CD8-positive, alpha-beta memory T cell (primary cell): ENCODE measurements around the gene XAB2. TPM values are rescaled to one million over a fixed set of nuclear protein-coding genes. Genes with fewer than 3 reads are reported as not detected.
"Not testable (repeated sequence)": the region's sequence is repeated elsewhere in the genome, so short reads cannot be mapped to it uniquely, and the experiment has no call there.

Experiments
- CTCF ChIA-PET: fragments of 350-600 bp; sonication (Branson Sonifier 250); formaldehyde crosslinking; loops from one replicate; lab custom pipeline; 2021; ENCODE audit warnings: antibody characterized with exemption; lab: Charles Lee
- POLR2A ChIA-PET: fragments of 350-600 bp; sonication (Branson Sonifier 250); formaldehyde crosslinking; loops from one replicate; lab custom pipeline; 2021; ENCODE audit warnings: antibody characterized with exemption; lab: Charles Lee
- DNase-seq, 5 donors: peaks; one replicate each; pipeline versions ENCODE4 v3.0.0 to v3.0.0-alpha.2; 2020 to 2022; ENCODE audit warnings: mixed read lengths in 1 of 5
- H3K27ac ChIP-seq: one replicate; pipeline ENCODE4 v1.7.0; 2013; ENCODE audit warnings: low read depth, mild to moderate bottlenecking, low read length, moderate library complexity
- H3K27me3 ChIP-seq: 2 replicates; pipeline ENCODE4 v1.7.0; 2013; ENCODE audit warnings: low read length, mild to moderate bottlenecking; ENCODE audit not compliant: insufficient read depth, poor library complexity, severe bottlenecking
- H3K36me3 ChIP-seq: 2 replicates; pipeline ENCODE4 v1.7.0; 2013; ENCODE audit warnings: mild to moderate bottlenecking, low read length, moderate library complexity; ENCODE audit not compliant: insufficient read depth
- H3K4me1 ChIP-seq: 2 replicates; pipeline ENCODE4 v1.7.0; 2013; ENCODE audit warnings: mild to moderate bottlenecking, low read length, moderate library complexity; ENCODE audit not compliant: insufficient read depth
- H3K4me3 ChIP-seq: 2 replicates; pipeline ENCODE4 v1.7.0; 2013; ENCODE audit warnings: mild to moderate bottlenecking, low read length
- H3K9me3 ChIP-seq: 2 replicates; pipeline ENCODE4 v1.7.0; 2013; ENCODE audit warnings: mild to moderate bottlenecking, low read length
- H3K27ac Mint-ChIP-seq, 8 donors: one replicate each; pipeline ENCODE4 v1.8.0; 2020 to 2021; ENCODE audit warnings: mixed read lengths in 8 of 8, mild to moderate bottlenecking in 6 of 8, inconsistent platforms in 3 of 8, moderate library complexity in 3 of 8
- H3K27me3 Mint-ChIP-seq, 2 donors: one replicate each; pipeline ENCODE4 v1.8.0; 2020 to 2021; ENCODE audit warnings: mixed read lengths in 2 of 2, mild to moderate bottlenecking in 1 of 2, moderate library complexity in 1 of 2
- H3K36me3 Mint-ChIP-seq, 3 donors: one replicate each; pipeline ENCODE4 v1.8.0; 2020 to 2021; ENCODE audit warnings: mixed read lengths in 3 of 3, inconsistent platforms in 1 of 3, mild to moderate bottlenecking in 1 of 3
- H3K4me1 Mint-ChIP-seq, 3 donors: one replicate each; pipeline ENCODE4 v1.8.0; 2020 to 2021; ENCODE audit warnings: mixed read lengths in 3 of 3, inconsistent platforms in 1 of 3, mild to moderate bottlenecking in 1 of 3
- H3K4me3 Mint-ChIP-seq, 7 donors: one replicate each; pipeline ENCODE4 v1.8.0; 2020 to 2021; ENCODE audit warnings: mixed read lengths in 7 of 7, mild to moderate bottlenecking in 6 of 7, moderate library complexity in 4 of 7, inconsistent platforms in 2 of 7
- H3K9me3 Mint-ChIP-seq, 5 donors: one replicate each; pipeline ENCODE4 v1.8.0; 2020 to 2022; ENCODE audit warnings: mixed read lengths in 5 of 5, mild to moderate bottlenecking in 3 of 5, moderate library complexity in 2 of 5, inconsistent platforms in 1 of 5
- polyA plus RNA-seq: library from polyadenylated mRNA; unstranded; fragments of 300-500 nt; fragmentation: Illumina TruSeq; gene quantifications from one replicate; pipeline ENCODE4 v1.2.3, GENCODE V29; 2021
- total RNA-seq, 2 experiments: library from RNA; stranded (reverse); gene quantifications; one replicate each; pipeline ENCODE4 v1.2.3, GENCODE V29; 2021

XAB2 gene
- total and polyA plus RNA-seq, 3 experiments from 2014 or later, result 8.8 to 47.6 (median 46.0) TPM

DNA sequence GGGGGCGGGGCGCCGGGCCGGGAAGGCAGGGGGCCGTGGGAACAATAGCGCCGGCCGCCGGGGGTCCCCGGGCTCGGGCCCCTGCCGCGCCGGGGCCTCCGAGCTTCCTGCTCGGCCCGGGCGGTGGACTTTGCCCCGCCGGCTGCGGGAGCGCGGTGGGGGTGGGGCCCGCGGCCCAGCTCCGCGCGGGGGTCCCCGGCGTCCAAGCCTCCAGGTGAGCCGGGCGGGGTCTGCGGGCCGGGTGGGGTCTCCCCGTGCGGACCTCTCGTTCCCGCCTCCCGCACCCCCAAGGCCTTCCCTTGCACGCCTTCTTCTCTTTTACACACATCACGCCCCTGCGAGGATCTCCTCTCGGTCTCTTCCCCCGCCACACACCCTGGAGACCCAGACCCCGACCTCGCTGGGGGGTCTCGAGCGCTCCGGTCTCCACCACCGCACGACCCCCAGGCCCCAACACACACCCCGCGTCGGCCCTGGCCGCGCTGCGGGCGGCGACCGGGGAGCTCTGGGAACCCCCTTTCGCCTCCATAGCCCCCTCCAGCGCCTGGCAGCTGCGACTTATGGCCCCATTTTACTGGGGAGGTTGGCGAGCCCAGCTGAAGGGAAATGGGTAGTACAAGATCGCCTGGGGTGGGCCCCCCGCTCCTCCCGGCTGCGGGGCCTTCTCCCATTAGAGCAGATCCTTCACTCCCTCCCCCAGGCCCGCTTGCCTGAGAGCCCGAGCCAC is 33.0 kb downstream of the XAB2 start:
- POLR2A ChIA-PET, result interaction anchor here (1.2 kb wide), 1 partner anchor 33 kb away, joined by 3 read pairs; the partner anchor contains the start of genes PET100 and XAB2
- no peak overlapping the region for H3K27ac Mint-ChIP-seq

DNA sequence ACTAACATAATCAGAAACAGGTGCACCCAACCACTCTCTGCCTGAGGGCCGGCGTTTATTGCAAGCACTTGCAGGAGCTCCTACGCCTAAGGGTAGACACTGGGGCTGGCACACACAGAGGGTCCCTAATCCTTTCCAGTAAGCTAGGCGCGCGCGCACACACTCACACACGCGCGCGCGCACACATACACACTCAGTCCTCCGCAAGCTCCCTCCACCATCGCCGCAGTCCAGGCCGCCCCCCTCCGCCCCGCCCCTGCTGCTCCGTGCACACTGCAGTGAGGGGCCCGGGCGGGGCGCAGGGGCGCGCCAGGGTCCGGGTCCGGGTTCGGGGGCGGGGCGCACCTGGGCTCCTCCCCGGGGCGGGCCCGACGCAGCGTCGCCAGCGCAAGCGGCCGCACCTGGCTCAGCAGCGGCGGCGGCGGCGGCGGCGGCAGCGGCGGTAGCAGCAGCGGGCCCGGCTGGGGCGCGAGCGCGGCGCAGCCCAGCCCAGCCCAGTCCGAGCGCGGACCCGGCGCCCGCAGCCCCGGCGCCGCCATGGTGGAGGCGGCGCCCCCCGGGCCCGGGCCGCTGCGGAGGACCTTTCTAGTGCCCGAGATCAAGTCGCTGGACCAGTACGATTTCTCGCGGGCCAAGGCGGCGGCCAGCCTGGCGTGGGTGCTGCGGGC is 33.7 kb downstream of the XAB2 start, which contains the start of gene CAMSAP3:
Gene CAMSAP3 (plus strand): TSS at position 398 of the 668 bp plus-strand sequence. CDS start 140 bp downstream, at position 538.
- Histone ChIP-seq H3K36me3 (no peaks in the 10 kb centered on the region), H3K4me3 (no peak within 1 kb of the TSS), H3K27me3 (peaks cover 18% of the 10 kb centered on the region), H3K27ac (no peak within 1 kb of the TSS), H3K9me3 (no peaks in the 10 kb centered on the region), H3K4me1 (no peaks in the 10 kb centered on the region)
- Mint-ChIP-seq H3K27me3 (peaks cover 40 to 49% of the 10 kb centered on the region in 2 donors), H3K36me3 (peaks cover 0 to 2% (median 0%) of the 10 kb centered on the region in 3 donors), H3K4me1 (peaks cover 5 to 8% (median 5%) of the 10 kb centered on the region in 3 donors), H3K4me3 (peak within 1 kb of the TSS; percentile 22 to 86 (median 62)), H3K27ac (no peak within 1 kb of the TSS), H3K9me3 (no peaks in the 10 kb centered on the region)
- POLR2A ChIA-PET, result interaction anchor here (0.6 to 1.2 kb wide), 2 partner anchors 34 to 519 kb away, joined by 3 to 4 read pairs; partner anchors contain the start of genes PET100 and XAB2
- CTCF ChIA-PET, result no interaction called here
- DNase-seq, result peak in 3 of 5 donors; percentile 13 to 37 (median 24)

More for the DNA sequence above, 33.0 kb downstream of the XAB2 start:
- Histone ChIP-seq H3K4me1 (no peaks in the 10 kb centered on the region), H3K9me3 (no peaks in the 10 kb centered on the region), H3K27ac (no peak overlapping the region), H3K4me3 (no peak overlapping the region), H3K27me3 (peaks cover 18% of the 10 kb centered on the region), H3K36me3 (no peaks in the 10 kb centered on the region)
- CTCF ChIA-PET, result no interaction called here
- Mint-ChIP-seq H3K4me1 (peaks cover 5 to 8% (median 5%) of the 10 kb centered on the region in 3 donors), H3K9me3 (no peaks in the 10 kb centered on the region), H3K36me3 (peaks cover 0 to 2% (median 0%) of the 10 kb centered on the region in 3 donors), H3K4me3 (peak overlapping the region in 6 of 7 donors; percentile 37 to 86 (median 52)), H3K27me3 (peaks cover 40 to 45% of the 10 kb centered on the region in 2 donors)
- DNase-seq, result no peak

DNA sequence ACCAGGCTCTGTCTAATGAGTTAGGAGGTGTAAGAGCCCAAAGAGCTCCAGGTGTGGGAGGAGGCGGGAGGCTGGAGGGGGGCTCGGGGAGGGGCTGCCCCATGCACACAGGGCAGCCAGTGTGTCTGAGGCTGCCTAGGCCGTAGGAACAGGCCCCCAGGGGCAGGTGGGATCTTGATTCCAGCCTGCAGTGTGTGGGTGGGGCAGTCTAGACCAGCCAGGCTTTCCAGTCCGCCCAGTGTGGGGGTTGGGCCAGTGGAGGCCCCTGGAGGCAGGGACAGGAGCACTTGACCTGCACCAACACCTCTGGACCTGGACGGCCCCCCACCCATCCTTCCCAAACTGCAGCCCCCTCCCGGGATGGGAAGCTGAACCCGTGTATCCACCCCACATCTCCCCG is 39.1 kb downstream of the XAB2 start:
- Histone ChIP-seq H3K4me3 (no peak overlapping the region), H3K36me3 (no peaks in the 10 kb centered on the region), H3K9me3 (no peaks in the 10 kb centered on the region), H3K27ac (no peak overlapping the region), H3K4me1 (no peaks in the 10 kb centered on the region), H3K27me3 (no peaks in the 10 kb centered on the region)
- Mint-ChIP-seq H3K4me3 (no peak overlapping the region), H3K27me3 (peaks cover 22 to 35% of the 10 kb centered on the region in 2 donors), H3K27ac (no peak overlapping the region), H3K9me3 (no peaks in the 10 kb centered on the region), H3K4me1 (peaks cover 2 to 3% (median 3%) of the 10 kb centered on the region in 3 donors), H3K36me3 (peaks cover 0 to 2% (median 0%) of the 10 kb centered on the region in 3 donors)
- POLR2A ChIA-PET, result no interaction called here
- DNase-seq, result no peak
- CTCF ChIA-PET, result no interaction called here

DNA sequence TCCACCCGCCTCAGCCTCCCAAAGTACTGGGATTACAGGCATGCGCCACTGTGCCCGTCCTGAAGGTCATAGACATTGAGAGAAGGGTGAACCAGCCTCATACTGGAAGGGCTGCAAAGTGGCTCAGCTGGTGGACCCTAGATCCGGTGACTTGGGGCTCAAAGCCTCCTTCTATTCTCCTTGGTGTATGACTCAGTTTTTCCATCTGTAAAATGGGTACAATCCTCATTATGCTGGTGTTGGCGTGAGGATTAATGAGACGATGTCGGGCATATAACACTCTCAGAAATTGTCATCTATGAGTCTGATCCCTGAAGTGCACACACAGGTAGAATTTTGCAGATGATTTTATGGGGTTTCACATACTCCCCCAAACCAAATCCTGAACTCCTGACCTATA is 39.5 kb downstream of the XAB2 start:
- H3K36me3 Mint-ChIP-seq, result no peaks in the 10 kb centered on the region
- no peaks in the 10 kb centered on the region for H3K9me3 Mint-ChIP-seq
- peaks cover 18 to 36% of the 10 kb centered on the region in 2 donors for H3K27me3 Mint-ChIP-seq
- H3K9me3 ChIP-seq, result no peaks in the 10 kb centered on the region
- H3K4me1 Mint-ChIP-seq, result no peaks in the 10 kb centered on the region
- H3K4me3 ChIP-seq, result no peak overlapping the region
- no peak overlapping the region for H3K27ac ChIP-seq
- no peaks in the 10 kb centered on the region for H3K4me1 ChIP-seq
- DNase-seq, result no peak
- ChIA-PET CTCF (no interaction called here), POLR2A (no interaction called here)
- no peak overlapping the region for H3K27ac Mint-ChIP-seq
- no peaks in the 10 kb centered on the region for H3K27me3 ChIP-seq
- H3K4me3 Mint-ChIP-seq, result no peak overlapping the region
- H3K36me3 ChIP-seq, result no peaks in the 10 kb centered on the region

DNA sequence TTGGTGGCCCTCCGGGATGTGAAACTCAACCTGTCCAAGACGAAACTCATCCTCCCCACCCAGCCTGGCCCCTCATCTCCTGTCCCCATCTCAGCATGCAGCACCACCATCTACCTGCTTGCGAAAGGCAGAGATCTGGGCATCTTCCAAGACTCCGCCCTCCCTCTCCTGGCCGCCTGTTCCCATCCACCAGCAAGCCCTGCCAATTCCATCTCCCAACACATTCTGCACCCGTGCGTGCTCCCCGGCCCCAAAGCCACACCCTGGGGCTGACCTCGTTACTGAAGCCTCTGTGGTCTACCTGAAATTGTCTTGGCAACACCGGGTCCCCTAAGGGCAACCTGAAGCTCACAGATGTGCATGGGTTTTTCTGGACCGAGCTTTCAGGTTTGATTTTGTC is 46.9 kb downstream of the XAB2 start:
- H3K4me1 Mint-ChIP-seq, result no peaks in the 10 kb centered on the region
- Histone ChIP-seq H3K27ac (no peak overlapping the region), H3K27me3 (no peaks in the 10 kb centered on the region), H3K9me3 (no peaks in the 10 kb centered on the region), H3K36me3 (no peaks in the 10 kb centered on the region), H3K4me1 (no peaks in the 10 kb centered on the region), H3K4me3 (no peak overlapping the region)
- no peak for DNase-seq
- ChIA-PET POLR2A (no interaction called here), CTCF (no interaction called here)
- H3K27me3 Mint-ChIP-seq, result peaks cover 4 to 9% of the 10 kb centered on the region in 2 donors
- no peak overlapping the region for H3K4me3 Mint-ChIP-seq
- no peaks in the 10 kb centered on the region for H3K36me3 Mint-ChIP-seq
- no peak overlapping the region for H3K27ac Mint-ChIP-seq
- H3K9me3 Mint-ChIP-seq, result no peaks in the 10 kb centered on the region

DNA sequence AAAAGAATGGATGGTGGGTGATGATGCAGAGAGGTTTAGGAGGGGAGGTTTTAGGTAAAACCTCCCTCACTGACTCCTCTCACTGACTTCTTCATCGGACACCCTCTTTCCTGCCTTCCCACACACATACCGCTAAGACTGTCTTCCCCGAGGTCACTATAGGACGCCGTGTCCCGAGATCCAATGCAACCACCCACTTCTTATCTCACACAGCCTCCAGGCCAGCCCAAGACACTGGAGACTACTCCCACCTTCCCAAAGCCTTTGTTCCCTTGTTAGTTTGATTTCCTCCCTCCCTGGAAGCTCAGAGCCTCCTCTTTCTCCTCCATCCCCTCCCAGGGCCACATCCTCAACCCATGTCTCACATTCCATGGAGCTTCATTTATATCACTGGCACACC is 50.2 kb downstream of the XAB2 start:
- no peak for DNase-seq
- Mint-ChIP-seq H3K27me3 (peaks cover 2 to 17% of the 10 kb centered on the region in 2 donors), H3K4me3 (no peak overlapping the region), H3K9me3 (no peaks in the 10 kb centered on the region), H3K36me3 (no peaks in the 10 kb centered on the region), H3K27ac (no peak overlapping the region), H3K4me1 (no peaks in the 10 kb centered on the region)
- Histone ChIP-seq H3K4me3 (no peak overlapping the region), H3K4me1 (no peaks in the 10 kb centered on the region), H3K36me3 (no peaks in the 10 kb centered on the region), H3K9me3 (no peaks in the 10 kb centered on the region), H3K27me3 (no peaks in the 10 kb centered on the region), H3K27ac (no peak overlapping the region)
- ChIA-PET POLR2A (no interaction called here), CTCF (interaction anchor here (1.9 kb wide), 1 partner anchor 11 kb away, joined by 6 read pairs; no protein-coding TSS in a partner anchor)

DNA sequence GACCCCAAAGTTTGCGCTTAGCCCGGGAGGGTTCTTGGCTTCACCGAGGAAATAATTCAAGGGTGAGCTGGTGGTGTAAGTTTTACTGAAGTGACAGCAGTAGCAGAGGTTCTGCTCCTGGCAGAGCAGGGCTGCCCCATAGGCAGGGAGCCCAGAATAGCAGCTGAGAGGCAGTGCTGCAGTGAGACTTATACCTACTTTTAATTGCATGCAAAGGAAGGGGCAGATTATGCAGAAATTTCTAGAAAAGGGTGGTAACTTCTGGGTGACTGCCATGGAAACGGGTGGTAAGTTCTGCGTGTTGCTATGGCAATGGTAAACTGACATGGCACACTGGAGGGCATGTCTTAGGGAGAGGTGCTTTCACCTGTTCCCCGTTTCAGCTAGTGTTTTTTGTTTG is 51.2 kb downstream of the XAB2 start:
- POLR2A ChIA-PET, result no interaction called here

DNA sequence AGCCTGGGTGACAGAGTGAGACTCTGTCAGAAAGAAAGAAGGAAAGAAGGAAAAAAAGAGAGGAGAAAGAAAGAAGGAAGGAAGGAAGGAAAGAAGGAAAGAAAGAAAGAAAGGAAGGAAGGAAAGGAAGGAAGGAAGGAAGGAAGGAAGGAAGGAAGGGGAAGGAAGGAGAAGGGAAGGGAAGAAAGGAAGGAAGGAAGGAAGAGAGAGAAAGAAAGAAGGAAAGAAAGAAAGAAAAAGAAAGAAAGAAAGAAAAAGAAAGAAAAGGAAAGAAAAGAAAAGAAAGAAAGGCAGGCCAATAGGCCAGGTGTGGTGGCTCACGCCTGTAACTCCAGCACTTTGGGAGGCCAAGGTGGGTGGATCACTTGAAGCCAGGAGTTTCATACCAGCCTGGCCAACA is 51.9 kb downstream of the XAB2 start:
- H3K27ac ChIP-seq, H3K4me3 ChIP-seq, DNase-seq, POLR2A ChIA-PET, H3K27me3 ChIP-seq, H3K4me3 Mint-ChIP-seq, H3K36me3 Mint-ChIP-seq, H3K4me1 Mint-ChIP-seq, H3K9me3 ChIP-seq, H3K9me3 Mint-ChIP-seq, H3K36me3 ChIP-seq, H3K27ac Mint-ChIP-seq, H3K4me1 ChIP-seq: not testable (repeated sequence)
- CTCF ChIA-PET, result interaction anchor here (0.6 to 1.8 kb wide), 2 partner anchors 9 to 271 kb away, joined by 3 to 8 read pairs; no protein-coding TSS in a partner anchor
- H3K27me3 Mint-ChIP-seq, result peaks cover 2 to 19% of the 10 kb centered on the region in 2 donors

More for the DNA sequence above, 51.2 kb downstream of the XAB2 start:
- H3K4me1 ChIP-seq, result no peaks in the 10 kb centered on the region
- Mint-ChIP-seq H3K9me3 (no peaks in the 10 kb centered on the region), H3K36me3 (no peaks in the 10 kb centered on the region), H3K4me1 (no peaks in the 10 kb centered on the region), H3K27ac (peak overlapping the region in 1 of 8 donors; percentile 77), H3K27me3 (peaks cover 2 to 19% of the 10 kb centered on the region in 2 donors), H3K4me3 (no peak overlapping the region)
- H3K4me3 ChIP-seq, result no peak overlapping the region
- no peak overlapping the region for H3K27ac ChIP-seq
- CTCF ChIA-PET, result interaction anchor here (0.8 kb wide), 1 partner anchor 10 kb away, joined by 3 read pairs; no protein-coding TSS in a partner anchor
- no peaks in the 10 kb centered on the region for H3K27me3 ChIP-seq
- no peak for DNase-seq
- H3K36me3 ChIP-seq, result no peaks in the 10 kb centered on the region
- H3K9me3 ChIP-seq, result no peaks in the 10 kb centered on the region
